GM21619 (cell line): ENCODE data around the gene ZNF668.
"Not testable (repeated sequence)": the region's sequence is repeated elsewhere in the genome, so short reads cannot be mapped to it uniquely, and the experiment has no call there.

Experiments
- ATAC-seq: cut with Tn5 transposase; IDR thresholded peaks from one replicate; pipeline ENCODE4 v1.9.1; 2021; ENCODE audit not compliant: unreplicated experiment

Gene ZNF668

DNA sequence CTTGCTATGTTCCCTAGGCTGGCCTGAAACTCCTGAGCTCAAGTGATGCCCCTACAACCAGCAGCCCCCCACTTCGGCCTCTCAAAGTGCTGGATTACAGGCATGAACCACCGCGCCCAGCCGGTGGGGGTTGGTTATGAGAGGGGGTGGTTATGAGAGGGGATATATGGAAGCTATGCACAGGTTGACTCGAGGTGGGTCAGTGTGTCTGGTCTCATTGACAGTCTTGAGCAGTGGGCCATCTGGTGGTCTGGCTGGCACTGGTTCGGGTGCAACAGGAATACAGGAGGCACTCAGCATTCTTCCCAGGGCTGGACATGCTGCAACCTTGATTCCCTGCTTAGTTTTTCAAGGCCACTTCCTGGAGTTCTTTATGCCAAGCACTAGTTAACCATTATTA lies 58.0 kb downstream of the ZNF668 start:
- ATAC-seq = no peak

DNA sequence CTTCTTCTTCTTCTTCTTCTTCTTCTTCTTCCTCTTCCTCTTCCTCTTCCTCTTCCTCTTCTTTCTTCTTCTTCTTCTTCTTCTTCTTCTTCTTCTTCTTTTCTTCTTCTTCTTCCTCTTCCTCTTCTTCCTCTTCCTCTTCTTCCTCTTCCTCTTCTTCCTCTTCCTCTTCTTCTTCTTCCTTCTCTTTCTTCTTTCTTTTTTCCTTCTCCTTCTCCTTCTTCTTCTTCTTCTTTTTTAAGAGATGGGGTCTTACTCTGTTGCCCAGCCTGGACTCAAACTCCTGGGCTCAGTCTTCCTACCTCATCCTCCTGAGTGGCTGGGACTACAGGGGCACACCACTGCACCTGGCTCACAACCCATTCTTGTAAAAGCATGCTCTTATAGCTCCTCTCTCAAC lies 60.7 kb downstream of the ZNF668 start:
- not testable (repeated sequence) for ATAC-seq

DNA sequence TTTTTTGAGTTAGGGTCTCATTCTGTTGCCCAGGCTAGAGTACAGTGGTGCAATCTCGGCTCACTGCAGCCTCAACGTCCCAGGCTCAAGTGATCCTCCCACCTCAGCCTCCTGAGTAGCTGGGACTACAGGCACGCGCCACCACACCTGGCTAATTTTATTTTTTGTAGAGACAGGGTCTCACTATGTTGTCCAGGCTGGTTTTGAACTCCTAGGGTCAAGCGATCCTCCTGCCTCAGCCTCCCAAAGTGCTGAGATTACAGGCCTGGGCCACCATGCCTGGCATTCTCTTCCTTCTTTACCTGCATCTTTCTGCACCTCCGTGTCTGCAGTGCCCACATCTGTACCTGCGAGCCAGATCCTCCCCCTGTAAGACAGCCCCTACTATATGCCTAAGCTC lies 62.2 kb downstream of the ZNF668 start:
- ATAC-seq = not testable (repeated sequence)
